Parathyroid adenoma (tissue), 2 donors: ENCODE results near the gene ARHGEF26.

Source experiments
- H2AFZ ChIP-seq: fragments of 300-600 bp; sonication (generic); one replicate; pipeline ENCODE4 v1.7.0; 2017; ENCODE audit warnings: antibody characterized with exemption, mild to moderate bottlenecking
- H3K27ac ChIP-seq: fragments of 300-600 bp; sonication (generic); one replicate; pipeline ENCODE4 v1.7.0; 2017
- H3K27me3 ChIP-seq: fragments of 300-600 bp; sonication (generic); one replicate; pipeline ENCODE4 v1.7.0; 2017; ENCODE audit warnings: low read length; ENCODE audit not compliant: control insufficient read depth, insufficient read depth
- H3K36me3 ChIP-seq: fragments of 300-600 bp; sonication (generic); one replicate; pipeline ENCODE4 v1.7.0; 2017; ENCODE audit warnings: low read length; ENCODE audit not compliant: control insufficient read depth, insufficient read depth
- H3K4me1 ChIP-seq: fragments of 300-600 bp; sonication (generic); one replicate; pipeline ENCODE4 v1.7.0; 2017; ENCODE audit warnings: control low read depth
- H3K4me2 ChIP-seq: fragments of 300-600 bp; sonication (generic); one replicate; pipeline ENCODE4 v1.7.0; 2017; ENCODE audit warnings: low read length
- H3K4me3 ChIP-seq: fragments of 300-600 bp; sonication (generic); one replicate; pipeline ENCODE4 v1.7.0; 2017; ENCODE audit warnings: low read depth, low read length
- H3K79me2 ChIP-seq: fragments of 300-600 bp; sonication (generic); one replicate; pipeline ENCODE4 v1.7.0; 2017; ENCODE audit warnings: control low read depth
- H3K9ac ChIP-seq: fragments of 300-600 bp; sonication (generic); one replicate; pipeline ENCODE4 v1.7.0; 2017; ENCODE audit warnings: mild to moderate bottlenecking
- H3K9me3 ChIP-seq: fragments of 300-600 bp; sonication (generic); one replicate; pipeline ENCODE4 v1.7.0; 2017; ENCODE audit warnings: low read length; ENCODE audit not compliant: control insufficient read depth
- TF ChIP-seq, protein P1 (sequence below): fragments of 300-600 bp; sonication (generic); IDR thresholded peaks from one replicate; pipeline ENCODE4 v1.7.0; 2017; ENCODE audit warnings: antibody characterized with exemption, mild to moderate bottlenecking
- donor health status: primary hyperparathyroidism.

Gene ARHGEF26

DNA sequence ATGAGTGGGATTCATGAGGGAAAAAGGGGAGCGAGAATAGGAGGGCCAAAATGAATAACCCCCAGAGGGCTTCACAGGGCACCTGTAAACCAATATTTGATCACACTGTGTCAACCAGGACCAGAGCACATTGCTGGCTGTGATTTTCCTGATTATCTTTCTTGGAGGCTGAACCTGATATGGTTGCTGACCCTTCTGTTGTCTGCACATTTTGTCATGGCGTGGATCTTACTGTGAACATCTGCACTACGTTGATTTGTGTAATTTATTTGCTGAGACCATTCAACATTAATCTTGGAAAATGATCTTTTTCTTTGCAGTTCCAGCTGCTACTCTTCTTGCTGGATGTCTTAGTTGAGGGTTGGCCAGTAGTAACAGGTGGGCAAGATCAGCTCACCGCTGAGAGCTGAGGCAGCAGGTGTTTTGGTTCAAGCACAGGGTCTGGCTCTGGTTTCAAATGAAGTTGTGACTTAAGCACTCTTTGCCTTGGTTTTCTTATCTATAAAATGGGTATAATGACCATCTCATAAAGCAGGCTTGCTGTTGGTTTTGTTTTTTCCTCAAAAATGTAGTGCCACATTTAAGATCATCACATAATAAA, 61.2 kb downstream of the ARHGEF26 start:
- TF ChIP-seq, protein P1, sequence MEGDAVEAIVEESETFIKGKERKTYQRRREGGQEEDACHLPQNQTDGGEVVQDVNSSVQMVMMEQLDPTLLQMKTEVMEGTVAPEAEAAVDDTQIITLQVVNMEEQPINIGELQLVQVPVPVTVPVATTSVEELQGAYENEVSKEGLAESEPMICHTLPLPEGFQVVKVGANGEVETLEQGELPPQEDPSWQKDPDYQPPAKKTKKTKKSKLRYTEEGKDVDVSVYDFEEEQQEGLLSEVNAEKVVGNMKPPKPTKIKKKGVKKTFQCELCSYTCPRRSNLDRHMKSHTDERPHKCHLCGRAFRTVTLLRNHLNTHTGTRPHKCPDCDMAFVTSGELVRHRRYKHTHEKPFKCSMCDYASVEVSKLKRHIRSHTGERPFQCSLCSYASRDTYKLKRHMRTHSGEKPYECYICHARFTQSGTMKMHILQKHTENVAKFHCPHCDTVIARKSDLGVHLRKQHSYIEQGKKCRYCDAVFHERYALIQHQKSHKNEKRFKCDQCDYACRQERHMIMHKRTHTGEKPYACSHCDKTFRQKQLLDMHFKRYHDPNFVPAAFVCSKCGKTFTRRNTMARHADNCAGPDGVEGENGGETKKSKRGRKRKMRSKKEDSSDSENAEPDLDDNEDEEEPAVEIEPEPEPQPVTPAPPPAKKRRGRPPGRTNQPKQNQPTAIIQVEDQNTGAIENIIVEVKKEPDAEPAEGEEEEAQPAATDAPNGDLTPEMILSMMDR = no peak
- Histone ChIP-seq H3K79me2 (peaks cover 7% of the 10 kb centered on the region), H3K4me3 (no peak overlapping the region), H3K27me3 (no peaks in the 10 kb centered on the region), H3K36me3 (no peaks in the 10 kb centered on the region), H3K27ac (no peak overlapping the region), H3K9me3 (no peaks in the 10 kb centered on the region), H3K9ac (no peak overlapping the region), H3K4me1 (peaks cover 12% of the 10 kb centered on the region), H2AFZ (no peak overlapping the region), H3K4me2 (no peak overlapping the region)

DNA sequence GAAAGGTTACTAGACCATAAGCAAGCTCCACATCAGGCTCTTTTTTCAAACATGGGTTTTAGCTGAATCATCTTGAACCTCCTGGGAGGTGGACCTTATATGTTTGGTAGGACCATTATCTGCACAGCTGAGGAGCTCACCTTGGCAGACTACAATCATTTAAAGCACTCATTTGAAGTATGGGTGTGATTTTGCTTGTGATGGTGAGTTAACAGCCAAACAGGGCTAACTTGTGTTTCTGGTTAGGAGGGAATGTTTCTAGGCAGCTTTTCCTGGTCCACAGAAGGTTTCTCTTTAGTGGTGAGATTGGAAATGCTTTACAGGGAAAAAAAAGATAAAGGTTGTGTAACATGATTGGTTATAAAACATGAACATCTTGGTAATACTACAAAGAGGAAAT, 61.8 kb downstream of the ARHGEF26 start:
- H3K4me3 ChIP-seq = no peak overlapping the region
- peaks cover 12% of the 10 kb centered on the region for H3K4me1 ChIP-seq
- H3K27ac ChIP-seq = no peak overlapping the region
- no peak overlapping the region for H3K9ac ChIP-seq
- peaks cover 7% of the 10 kb centered on the region for H3K79me2 ChIP-seq
- H3K36me3 ChIP-seq = no peaks in the 10 kb centered on the region
- H2AFZ ChIP-seq = no peak overlapping the region
- no peaks in the 10 kb centered on the region for H3K9me3 ChIP-seq
- H3K4me2 ChIP-seq = no peak overlapping the region
- TF ChIP-seq, protein P1 = no peak
- no peaks in the 10 kb centered on the region for H3K27me3 ChIP-seq

DNA sequence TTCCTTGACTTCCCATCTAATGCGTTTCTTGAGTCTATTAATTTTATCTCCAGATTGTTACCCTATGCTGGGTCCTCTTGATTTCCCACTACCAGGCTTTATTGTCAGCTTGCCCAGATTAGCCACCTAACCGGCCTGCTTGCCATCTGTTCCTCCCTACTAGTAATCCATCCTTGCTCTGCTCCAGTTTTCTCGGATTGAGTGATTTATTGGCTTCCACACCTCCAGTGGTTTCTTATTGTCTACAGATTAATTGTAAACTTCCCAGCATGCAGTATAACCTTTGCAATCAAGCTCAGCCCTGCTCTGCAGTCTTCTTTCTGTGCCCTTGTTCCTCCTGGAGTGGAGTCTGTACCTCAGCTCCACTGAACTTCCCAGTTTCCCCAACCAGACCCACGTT, 63.4 kb downstream of the ARHGEF26 start:
- Histone ChIP-seq H3K4me3 (no peak overlapping the region), H3K9ac (no peak overlapping the region), H3K79me2 (peaks cover 7% of the 10 kb centered on the region), H3K4me1 (peaks cover 12% of the 10 kb centered on the region), H3K36me3 (no peaks in the 10 kb centered on the region), H3K27ac (no peak overlapping the region), H2AFZ (no peak overlapping the region), H3K4me2 (no peak overlapping the region), H3K9me3 (no peaks in the 10 kb centered on the region), H3K27me3 (no peaks in the 10 kb centered on the region)
- TF ChIP-seq, protein P1 = no peak

DNA sequence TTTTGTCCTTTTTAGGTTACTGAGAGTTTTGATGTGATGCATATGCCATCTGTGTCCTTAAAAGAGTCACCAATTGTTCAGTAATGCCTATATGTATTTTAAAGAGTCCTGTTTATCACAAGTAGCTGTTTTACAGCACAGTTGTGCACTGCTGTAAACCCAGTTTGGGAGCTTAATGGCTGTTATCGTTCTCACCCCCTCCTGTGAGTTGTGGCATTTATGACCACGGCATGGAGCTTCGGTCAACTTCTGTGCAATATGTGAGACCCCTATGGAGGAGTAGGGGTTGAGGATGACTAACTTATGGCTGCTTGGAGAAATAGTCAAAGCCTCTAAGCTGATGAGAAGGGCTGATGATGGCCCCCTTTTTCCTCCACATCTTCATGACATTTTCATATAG, 67.2 kb downstream of the ARHGEF26 start:
- H3K4me2 ChIP-seq = no peak overlapping the region
- no peak overlapping the region for H2AFZ ChIP-seq
- no peak overlapping the region for H3K9ac ChIP-seq
- no peaks in the 10 kb centered on the region for H3K4me1 ChIP-seq
- no peaks in the 10 kb centered on the region for H3K27me3 ChIP-seq
- H3K27ac ChIP-seq = no peak overlapping the region
- TF ChIP-seq, protein P1 = no peak
- H3K9me3 ChIP-seq = no peaks in the 10 kb centered on the region
- H3K79me2 ChIP-seq = no peaks in the 10 kb centered on the region
- H3K4me3 ChIP-seq = no peak overlapping the region
- H3K36me3 ChIP-seq = no peaks in the 10 kb centered on the region

DNA sequence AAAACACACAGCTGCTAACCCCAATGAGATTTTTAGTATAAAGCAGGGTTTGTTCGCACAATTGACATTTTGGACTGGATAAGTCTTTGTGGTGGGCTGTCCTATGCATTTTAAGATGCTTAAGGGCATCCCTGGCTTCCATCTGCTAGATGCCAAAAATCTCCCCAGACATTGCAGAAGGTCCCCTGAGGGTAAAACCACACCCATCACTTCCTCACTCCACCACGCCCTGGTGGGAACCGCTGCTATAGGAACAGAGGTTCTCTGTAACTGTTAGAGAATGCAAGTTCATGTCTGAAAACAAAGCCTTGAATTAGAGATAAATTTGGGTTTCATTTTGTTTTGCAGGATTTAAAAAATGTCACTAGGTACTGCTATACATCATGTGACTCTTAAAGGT, 67.7 kb downstream of the ARHGEF26 start:
- Histone ChIP-seq H3K27me3 (no peaks in the 10 kb centered on the region), H3K9ac (no peak overlapping the region), H3K4me3 (no peak overlapping the region), H3K27ac (no peak overlapping the region), H3K9me3 (no peaks in the 10 kb centered on the region), H3K79me2 (no peaks in the 10 kb centered on the region), H2AFZ (no peak overlapping the region), H3K36me3 (no peaks in the 10 kb centered on the region), H3K4me1 (no peaks in the 10 kb centered on the region), H3K4me2 (no peak overlapping the region)
- TF ChIP-seq, protein P1 = no peak
